HG03025 (cell line): ENCODE results near the gene MAS1.

Experiments
- ATAC-seq: cut with Tn5 transposase; IDR thresholded peaks from one replicate; pipeline ENCODE4 v1.9.1; 2021; ENCODE audit warnings: mild to moderate bottlenecking, moderate library complexity; ENCODE audit not compliant: unreplicated experiment, low FRiP score

The MAS1 gene

GRCh38 chr6:159878341-159878740 is 12.4 kb upstream of the MAS1 start:
- no peak for ATAC-seq

GRCh38 chr6:159879856-159880255 is 10.9 kb upstream of the MAS1 start:
- no peak for ATAC-seq

GRCh38 chr6:159880412-159880975 is 10.3 kb upstream of the MAS1 start:
- ATAC-seq: no peak

GRCh38 chr6:159884720-159885119 is 6.1 kb upstream of the MAS1 start:
- ATAC-seq: no peak

- no peak for ATAC-seq
Observed at GRCh38 chr6:159886270-159886669, 4.5 kb upstream of the MAS1 start.

GRCh38 chr6:159887146-159887545 is 3.6 kb upstream of the MAS1 start:
- no peak for ATAC-seq

- no peak for ATAC-seq
Observed at GRCh38 chr6:159887761-159888160, 3.0 kb upstream of the MAS1 start.

- ATAC-seq: no peak
Observed at GRCh38 chr6:159890201-159890600, 587 bp upstream of the MAS1 start.

GRCh38 chr6:159892053-159892452 is 1.3 kb downstream of the MAS1 start:
- ATAC-seq: no peak

GRCh38 chr6:159893064-159893463 is 2.3 kb downstream of the MAS1 start:
- ATAC-seq: no peak

GRCh38 chr6:159894991-159895390 is 4.2 kb downstream of the MAS1 start:
- ATAC-seq: no peak

GRCh38 chr6:159897603-159898002 is 6.8 kb downstream of the MAS1 start:
- ATAC-seq: no peak

- ATAC-seq: no peak
Observed at GRCh38 chr6:159898519-159898918, 7.7 kb downstream of the MAS1 start.

GRCh38 chr6:159899994-159900745 is 9.4 kb downstream of the MAS1 start:
- ATAC-seq: no peak

GRCh38 chr6:159902620-159903019 is 11.8 kb downstream of the MAS1 start:
- no peak for ATAC-seq

- ATAC-seq: no peak
Observed at GRCh38 chr6:159904497-159904911, 13.7 kb downstream of the MAS1 start.

GRCh38 chr6:159906400-159906799 is 15.6 kb downstream of the MAS1 start:
- no peak for ATAC-seq

- no peak for ATAC-seq
Observed at GRCh38 chr6:159908535-159908934, 17.7 kb downstream of the MAS1 start.

- no peak for ATAC-seq
Observed at GRCh38 chr6:159908979-159909378, 18.2 kb downstream of the MAS1 start.

GRCh38 chr6:159910342-159910741 is 19.6 kb downstream of the MAS1 start:
- no peak for ATAC-seq

- no peak for ATAC-seq
Observed at GRCh38 chr6:159913375-159913774, 22.6 kb downstream of the MAS1 start.

GRCh38 chr6:159913862-159914564 is 23.2 kb downstream of the MAS1 start:
- ATAC-seq: peak; percentile 74
